Thyroid gland (tissue), 4 donors: ENCODE measurements around the gene RMI2. TPM values are rescaled to one million over a fixed set of nuclear protein-coding genes. Genes with fewer than 3 reads are reported as not detected.

Source experiments
- DNase-seq, 2 donors: peaks; one replicate each; pipeline ENCODE4 v3.0.0-alpha.2; 2019
- H3K27ac ChIP-seq, 3 donors: fragments of 200-600 bp; sonication (generic); 1 replicate in 2 of 3; 2 replicates in 1 of 3; pipeline ENCODE4 v1.5.1; 2016 to 2019; ENCODE audit warnings: mild to moderate bottlenecking in 1 of 3, moderate library complexity in 1 of 3
- H3K27me3 ChIP-seq: fragments of 200-600 bp; sonication (generic); one replicate; pipeline ENCODE4 v1.5.1; 2019
- H3K36me3 ChIP-seq, 2 donors: fragments of 200-600 bp; sonication (generic); one replicate each; pipeline ENCODE4 v1.5.1; 2016 to 2019
- H3K4me1 ChIP-seq, 2 donors: fragments of 200-600 bp; sonication (generic); one replicate each; pipeline ENCODE4 v1.5.1; 2017 to 2019
- H3K4me3 ChIP-seq, 3 donors: fragments of 200-600 bp; sonication (generic); replicated peaks in 1 of 3; 1 replicate in 2 of 3; 2 replicates in 1 of 3; pipeline ENCODE4 v1.5.1; 2016; ENCODE audit warnings: mild to moderate bottlenecking in 1 of 3
- H3K9me3 ChIP-seq: fragments of 200-600 bp; sonication (generic); one replicate; pipeline ENCODE4 v1.5.1; 2017
- POLR2A ChIP-seq, 2 donors: fragments of 450-650 bp; IDR thresholded peaks; one replicate each; pipeline ENCODE4 v1.6.1; 2017; ENCODE audit warnings: antibody characterized with exemption in 2 of 2, mild to moderate bottlenecking in 2 of 2, moderate library complexity in 1 of 2
- WGBS, 2 donors: methylation state at CpG; one replicate each; pipeline ENCODE4 v1.1.5; 2017; 5-methylcytosine and 5-hydroxymethylcytosine counted together
- intact Hi-C: fragments of 100-400 bp; cut with DNase I; formaldehyde crosslinking; loops from one replicate; pipeline ENCODE4 v1.15.1; 2023
- total RNA-seq, 4 donors: library from RNA; depleted of rRNA; stranded (reverse); fragments of >200 nt; gene quantifications; one replicate each; pipeline ENCODE4 v1.2.3, GENCODE V29; 2016
- TF ChIP-seq, protein P1 (sequence below), 6 experiments: fragments of 200-600 bp in 3 of 6; fragments of 450-650 bp in 3 of 6; sonication (generic) in 3 of 6; IDR thresholded peaks; one replicate each; pipeline ENCODE4 v1.5.1; 2016 to 2019; ENCODE audit warnings: antibody characterized with exemption in 6 of 6, mild to moderate bottlenecking in 2 of 6, inconsistent platforms in 1 of 6, moderate library complexity in 1 of 6

Gene RMI2
- total RNA-seq, 4 donors from 2014 or later: 2.5 to 2.8 (median 2.6) TPM; not detected in 1

DNA sequence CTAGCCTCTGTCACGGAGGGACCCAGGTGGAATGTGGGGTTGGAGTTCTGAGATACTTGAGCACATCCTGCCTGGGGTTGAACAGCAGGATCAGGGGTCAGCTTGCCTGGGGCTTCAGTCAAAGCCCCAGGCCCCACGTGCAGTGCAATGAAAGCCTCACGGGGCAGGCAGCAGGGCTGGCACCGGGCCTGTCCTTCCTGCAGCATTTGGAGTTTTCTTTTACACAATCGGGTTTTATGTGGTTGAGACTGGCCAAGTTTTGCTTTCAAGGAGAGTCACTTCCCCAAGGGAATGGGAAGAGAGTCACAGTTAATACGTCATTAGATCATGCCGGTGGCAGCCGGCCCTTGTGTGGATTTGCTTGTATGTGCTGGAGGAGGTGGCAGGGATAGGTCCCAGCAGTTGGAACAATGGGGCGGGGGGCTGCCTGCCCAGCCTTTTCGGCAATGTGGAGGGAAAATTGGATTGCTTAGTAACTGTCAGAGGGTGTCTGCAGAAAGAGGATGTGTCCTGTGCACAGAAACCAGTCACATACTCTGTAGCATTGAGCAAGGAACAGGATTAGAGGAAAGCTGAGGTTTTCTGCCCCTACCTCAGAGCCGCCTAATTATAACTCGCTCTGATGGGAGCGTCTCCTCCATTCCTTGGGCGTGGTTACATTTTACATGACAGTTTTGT lies 4.5 kb downstream of the RMI2 start:
- peaks cover 8 to 18% of the 10 kb centered on the region in 2 donors for H3K4me1 ChIP-seq
- no peak for TF ChIP-seq POLR2A (IDR thresholded peaks at IDR 0.05)
- TF ChIP-seq, protein P1, sequence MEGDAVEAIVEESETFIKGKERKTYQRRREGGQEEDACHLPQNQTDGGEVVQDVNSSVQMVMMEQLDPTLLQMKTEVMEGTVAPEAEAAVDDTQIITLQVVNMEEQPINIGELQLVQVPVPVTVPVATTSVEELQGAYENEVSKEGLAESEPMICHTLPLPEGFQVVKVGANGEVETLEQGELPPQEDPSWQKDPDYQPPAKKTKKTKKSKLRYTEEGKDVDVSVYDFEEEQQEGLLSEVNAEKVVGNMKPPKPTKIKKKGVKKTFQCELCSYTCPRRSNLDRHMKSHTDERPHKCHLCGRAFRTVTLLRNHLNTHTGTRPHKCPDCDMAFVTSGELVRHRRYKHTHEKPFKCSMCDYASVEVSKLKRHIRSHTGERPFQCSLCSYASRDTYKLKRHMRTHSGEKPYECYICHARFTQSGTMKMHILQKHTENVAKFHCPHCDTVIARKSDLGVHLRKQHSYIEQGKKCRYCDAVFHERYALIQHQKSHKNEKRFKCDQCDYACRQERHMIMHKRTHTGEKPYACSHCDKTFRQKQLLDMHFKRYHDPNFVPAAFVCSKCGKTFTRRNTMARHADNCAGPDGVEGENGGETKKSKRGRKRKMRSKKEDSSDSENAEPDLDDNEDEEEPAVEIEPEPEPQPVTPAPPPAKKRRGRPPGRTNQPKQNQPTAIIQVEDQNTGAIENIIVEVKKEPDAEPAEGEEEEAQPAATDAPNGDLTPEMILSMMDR (IDR thresholded peaks at IDR 0.05): no peak
- DNase-seq: peak; percentile 79 to 84
- intact Hi-C loops: loop anchor here (5.0 kb wide), 1 partner anchor 92 kb away; the partner anchor contains the start of gene SOCS1
- no peaks in the 10 kb centered on the region for H3K36me3 ChIP-seq
- H3K27ac ChIP-seq: peak overlapping the region; percentile 46 to 90 (median 56)
- H3K9me3 ChIP-seq: no peaks in the 10 kb centered on the region
- no peak overlapping the region for H3K4me3 ChIP-seq
- 33 to 35% methylated on average over 11 to 13 of the region's 14 CpGs for WGBS, 2 donors
- H3K27me3 ChIP-seq: no peaks in the 10 kb centered on the region

DNA sequence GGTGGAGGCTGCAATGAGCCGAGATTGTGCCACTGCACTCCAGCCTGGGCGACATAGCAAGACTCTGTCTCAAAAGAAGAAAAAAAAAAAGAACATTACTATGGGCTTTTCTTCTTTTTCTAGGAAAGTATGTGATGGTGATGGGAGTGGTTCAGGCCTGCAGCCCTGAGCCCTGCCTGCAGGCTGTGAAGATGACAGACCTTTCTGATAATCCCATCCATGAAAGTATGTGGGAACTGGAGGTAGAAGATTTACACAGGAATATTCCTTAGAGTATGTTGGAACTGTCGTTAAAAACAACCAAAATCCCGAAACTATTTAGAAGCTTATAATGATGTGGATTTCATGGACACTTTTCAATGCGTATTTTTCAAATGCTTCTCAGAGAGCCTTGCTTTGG lies 5.3 kb downstream of the RMI2 start:
- Histone ChIP-seq H3K4me3 (no peak overlapping the region), H3K27ac (peak overlapping the region in 2 of 3 donors; percentile 46 to 90), H3K9me3 (no peaks in the 10 kb centered on the region), H3K36me3 (no peaks in the 10 kb centered on the region), H3K27me3 (no peaks in the 10 kb centered on the region), H3K4me1 (peaks cover 8 to 17% of the 10 kb centered on the region in 2 donors)
- TF ChIP-seq POLR2A (IDR thresholded peaks at IDR 0.05): no peak
- TF ChIP-seq, protein P1 (IDR thresholded peaks at IDR 0.05): no peak
- no peak for DNase-seq
- WGBS, 2 donors: 67 to 71% methylated on average over 5 of the region's 5 CpGs
- intact Hi-C loops: no loop called here

DNA sequence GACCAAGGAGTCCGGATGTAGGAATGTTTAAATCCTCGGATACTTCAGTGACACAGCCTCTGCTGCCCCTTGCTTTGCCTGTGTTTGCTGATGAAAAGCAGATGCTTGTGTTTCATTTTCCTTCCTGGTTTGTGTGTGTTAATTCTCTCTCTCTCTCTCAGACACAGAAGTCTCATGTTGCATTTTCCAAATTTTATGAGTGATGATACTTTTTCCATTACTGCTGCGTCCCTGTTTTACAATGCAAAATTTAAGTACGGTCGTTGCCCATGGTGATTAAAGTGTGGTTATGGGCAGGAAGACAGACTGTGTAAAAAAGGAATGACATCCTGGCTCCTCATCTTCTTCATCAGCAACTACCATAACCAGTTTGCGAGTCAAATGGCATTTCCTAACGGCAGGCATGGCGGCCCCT lies 5.7 kb downstream of the RMI2 start:
- Histone ChIP-seq H3K4me3 (no peak overlapping the region), H3K27ac (peak overlapping the region in 1 of 3 donors; percentile 90), H3K4me1 (peaks cover 8 to 13% of the 10 kb centered on the region in 2 donors), H3K9me3 (no peaks in the 10 kb centered on the region), H3K36me3 (no peaks in the 10 kb centered on the region), H3K27me3 (no peaks in the 10 kb centered on the region)
- intact Hi-C loops: no loop called here
- TF ChIP-seq, protein P1 (IDR thresholded peaks at IDR 0.05): no peak
- TF ChIP-seq POLR2A (IDR thresholded peaks at IDR 0.05): no peak
- WGBS, 2 donors: 73 to 74% methylated on average over 8 of the region's 8 CpGs
- no peak for DNase-seq

DNA sequence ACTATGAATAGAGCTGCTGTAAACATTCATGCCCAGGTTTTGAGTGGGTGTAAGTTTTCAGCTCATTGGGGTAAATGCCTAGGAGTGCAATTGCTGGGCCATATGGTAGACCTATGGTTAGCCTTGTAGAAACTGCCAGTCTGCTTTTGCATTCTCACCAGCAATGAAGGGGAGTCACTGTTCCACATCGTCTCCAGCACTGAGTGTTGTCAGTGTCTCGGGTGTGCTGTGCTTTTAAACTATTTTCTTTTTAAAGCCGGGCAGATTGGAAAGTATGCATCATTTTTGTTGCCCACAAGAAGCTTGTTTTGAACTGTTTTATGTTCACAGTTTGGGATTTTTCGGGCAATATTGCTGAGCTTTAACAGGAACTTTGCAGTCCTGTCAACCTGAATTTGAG lies 7.9 kb downstream of the RMI2 start:
- H3K9me3 ChIP-seq: no peaks in the 10 kb centered on the region
- intact Hi-C loops: no loop called here
- H3K4me3 ChIP-seq: no peak overlapping the region
- no peak overlapping the region for H3K27ac ChIP-seq
- WGBS, 2 donors: 49 to 75% methylated on average over 4 of the region's 4 CpGs
- DNase-seq: no peak
- no peak for TF ChIP-seq POLR2A (IDR thresholded peaks at IDR 0.05)
- TF ChIP-seq, protein P1 (IDR thresholded peaks at IDR 0.05): no peak
- no peaks in the 10 kb centered on the region for H3K36me3 ChIP-seq
- H3K27me3 ChIP-seq: no peaks in the 10 kb centered on the region
- H3K4me1 ChIP-seq: peaks cover 8 to 26% of the 10 kb centered on the region in 2 donors

DNA sequence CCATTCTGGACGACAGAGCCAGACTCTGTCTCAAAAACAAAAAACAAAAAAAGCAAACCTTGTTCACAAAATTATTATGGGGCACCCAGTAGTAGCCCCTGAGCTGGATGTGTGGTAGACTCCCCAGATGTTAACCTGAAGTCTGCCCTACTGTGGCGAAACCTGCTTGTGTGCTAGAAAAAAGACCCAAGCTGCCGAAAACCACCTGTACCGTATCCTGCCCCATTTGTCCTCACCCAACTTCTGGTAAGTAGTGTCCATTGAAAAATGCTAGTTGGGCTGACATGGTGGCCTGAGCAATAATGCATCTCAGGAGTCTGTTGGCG lies 9.1 kb downstream of the RMI2 start:
- no peaks in the 10 kb centered on the region for H3K27me3 ChIP-seq
- 95% methylated on average over 5 of the region's 5 CpGs for WGBS, 2 donors
- H3K9me3 ChIP-seq: no peaks in the 10 kb centered on the region
- intact Hi-C loops: no loop called here
- TF ChIP-seq POLR2A (IDR thresholded peaks at IDR 0.05): no peak
- TF ChIP-seq, protein P1 (IDR thresholded peaks at IDR 0.05): no peak
- H3K4me1 ChIP-seq: peaks cover 8 to 25% of the 10 kb centered on the region in 2 donors
- no peak overlapping the region for H3K27ac ChIP-seq
- no peak for DNase-seq
- H3K36me3 ChIP-seq: no peaks in the 10 kb centered on the region
- H3K4me3 ChIP-seq: no peak overlapping the region
